Upper lobe of left lung (tissue), 4 donors: ENCODE results near the gene KCNE1.
"Not testable (repeated sequence)": the region's sequence is repeated elsewhere in the genome, so short reads cannot be mapped to it uniquely, and the experiment has no call there.

Experiments
- CTCF ChIP-seq, 6 experiments: fragments of 450-650 bp in 4 of 6; fragments of 200-600 bp in 2 of 6; sonication (generic) in 2 of 6; IDR thresholded peaks; one replicate each; pipeline ENCODE4 v1.5.1; 2016 to 2019; ENCODE audit warnings: antibody characterized with exemption in 6 of 6
- EP300 ChIP-seq, 4 donors: sonication (generic); formaldehyde crosslinking; IDR thresholded peaks; one replicate each; pipeline ENCODE4 v1.5.1; 2017; ENCODE audit warnings: antibody characterized with exemption in 4 of 4, control low read depth in 2 of 4
- POLR2A ChIP-seq, 4 donors: fragments of 450-650 bp; IDR thresholded peaks; one replicate each; pipeline ENCODE4 v1.5.1; 2016 to 2017; ENCODE audit warnings: antibody characterized with exemption in 4 of 4, mild to moderate bottlenecking in 2 of 4
- POLR2AphosphoS5 ChIP-seq, 2 donors: sonication (generic); formaldehyde crosslinking; IDR thresholded peaks; one replicate each; pipeline ENCODE4 v1.5.1; 2017; ENCODE audit warnings: antibody characterized with exemption in 2 of 2

DNA sequence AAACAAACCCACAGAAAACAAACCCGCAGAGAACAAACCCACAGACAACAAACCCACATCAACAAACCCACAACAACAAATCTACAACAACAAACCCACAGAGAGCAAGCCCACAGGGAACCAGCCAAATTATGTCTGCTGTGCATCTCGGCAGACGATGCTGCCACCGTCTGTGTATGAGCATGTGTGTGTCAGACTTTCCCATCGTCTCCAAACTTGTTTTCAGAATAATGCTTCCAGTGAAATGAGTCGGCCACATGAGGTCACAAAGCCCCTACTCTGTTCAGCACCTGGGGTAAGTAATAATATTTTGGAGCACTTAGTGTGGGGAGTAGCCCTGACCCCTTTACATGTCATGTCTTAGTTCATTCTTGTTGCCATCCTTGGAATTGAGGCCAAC lies 105.9 kb downstream of the KCNE1 start:
- not testable (repeated sequence) for TF ChIP-seq CTCF, POLR2A, EP300, POLR2AphosphoS5 (IDR thresholded peaks at IDR 0.05)
